GM21786 (cell line): ENCODE measurements around the gene CACNA1A.

Source experiments
- ATAC-seq: cut with Tn5 transposase; IDR thresholded peaks from one replicate; pipeline ENCODE4 v1.9.1; 2021; ENCODE audit not compliant: unreplicated experiment

Gene CACNA1A

DNA sequence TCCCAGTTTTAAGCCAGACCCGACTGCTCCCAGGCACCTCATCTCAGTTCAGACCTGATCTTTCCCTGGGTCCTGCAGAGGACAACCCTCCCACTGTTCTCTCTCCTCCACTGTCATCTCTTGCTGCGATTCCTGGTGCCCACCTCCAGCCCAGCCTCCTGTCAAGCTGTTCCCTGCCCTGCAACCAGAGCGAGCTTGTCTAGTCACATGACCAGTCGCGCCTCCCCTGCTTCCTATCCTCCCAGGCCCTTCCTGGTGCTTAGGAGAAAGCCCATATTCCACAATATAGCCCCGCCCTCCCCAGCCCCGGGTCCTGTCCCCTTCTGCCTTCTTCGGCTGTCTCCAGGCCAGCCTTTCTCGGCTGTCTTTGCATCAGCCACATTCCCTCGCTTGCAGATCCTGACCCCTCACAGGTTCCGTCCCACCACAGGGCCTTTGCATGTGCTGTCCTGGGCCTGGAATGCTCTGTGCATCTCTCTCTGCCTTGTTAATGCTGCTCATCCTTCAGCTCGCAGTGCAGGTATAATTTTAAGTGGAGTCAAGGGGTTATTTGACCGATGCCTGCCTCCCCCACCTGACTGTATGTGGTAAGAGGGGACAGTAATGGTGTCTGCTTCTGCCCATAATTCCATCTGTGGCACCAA is 267.3 kb downstream of the CACNA1A start:
- ATAC-seq: no peak

DNA sequence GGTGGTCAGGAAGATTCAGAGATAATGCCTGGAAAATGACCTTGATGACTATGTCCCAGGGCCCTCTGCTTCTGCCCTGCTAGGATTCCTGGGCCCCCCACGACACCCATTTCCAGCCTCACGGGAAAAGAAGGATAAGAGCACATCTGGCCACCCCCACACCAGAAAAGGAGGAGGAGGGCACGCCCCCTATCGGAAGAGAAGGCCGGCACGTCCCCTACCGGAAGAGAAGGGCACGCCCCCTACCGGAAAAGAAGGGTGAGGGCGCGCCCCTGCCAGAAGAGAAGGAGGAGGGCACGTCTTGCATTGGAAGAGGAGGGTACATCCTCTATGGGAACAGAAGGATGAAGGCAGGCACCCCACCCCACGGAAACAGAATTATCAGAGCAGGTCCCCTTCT is 271.8 kb downstream of the CACNA1A start:
- no peak for ATAC-seq

DNA sequence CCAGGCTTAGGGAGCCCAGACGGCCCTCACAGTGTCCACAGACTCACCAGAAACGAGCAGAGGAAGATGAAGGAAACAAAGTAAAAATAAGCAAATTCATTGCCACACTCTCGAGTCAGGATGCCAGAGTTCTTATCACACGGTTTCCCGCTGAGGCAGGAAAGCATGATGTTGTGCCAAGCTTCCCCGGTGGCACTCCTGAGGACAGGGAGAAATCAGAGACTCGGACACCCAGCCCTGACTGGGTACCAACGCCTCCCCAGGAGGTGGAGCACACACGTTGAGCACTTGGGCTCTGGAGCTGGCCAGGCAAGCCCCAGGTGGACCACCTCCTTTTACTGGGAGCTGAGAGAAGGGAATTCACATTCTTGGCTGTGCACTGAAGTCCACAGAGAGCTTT is 274.6 kb downstream of the CACNA1A start:
- no peak for ATAC-seq

DNA sequence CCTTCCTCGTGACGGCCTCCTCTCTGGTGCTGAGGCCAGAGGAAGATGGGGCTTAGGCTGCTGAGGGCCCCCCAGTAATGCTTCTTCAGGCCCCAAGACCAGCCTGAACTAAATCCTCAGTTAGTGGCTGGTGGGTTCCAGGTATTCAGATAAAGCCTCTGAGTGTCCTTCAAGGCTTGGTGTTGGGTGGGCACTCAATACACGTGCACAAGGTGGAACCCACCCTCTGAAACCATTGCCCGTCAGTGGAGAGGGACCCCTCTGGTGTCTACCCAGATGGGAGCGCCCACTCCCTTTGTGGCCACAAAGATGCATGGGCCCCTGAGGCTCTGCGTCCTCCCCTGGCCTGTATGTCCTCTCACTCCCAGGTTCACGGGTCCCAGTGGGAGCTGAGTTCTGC is 277.0 kb downstream of the CACNA1A start:
- no peak for ATAC-seq

DNA sequence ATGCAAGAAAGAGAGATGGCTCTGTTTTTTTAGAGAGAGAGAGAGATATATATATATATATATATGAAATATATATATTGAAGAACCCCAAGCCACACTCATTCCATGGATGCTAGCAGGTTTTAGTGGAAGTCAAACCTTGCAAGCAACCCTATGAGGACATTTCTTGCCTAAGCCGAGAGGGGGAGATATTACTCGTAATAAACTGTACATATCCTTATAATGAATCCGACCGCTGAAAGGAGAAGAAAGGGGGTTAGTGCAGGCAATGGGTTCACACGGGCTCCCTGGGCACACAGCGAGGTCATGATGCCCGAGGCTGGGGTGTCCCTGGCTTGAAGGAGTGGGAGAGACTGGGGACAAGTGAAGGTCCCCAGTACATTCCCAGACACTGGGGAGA is 277.7 kb downstream of the CACNA1A start:
- no peak for ATAC-seq

DNA sequence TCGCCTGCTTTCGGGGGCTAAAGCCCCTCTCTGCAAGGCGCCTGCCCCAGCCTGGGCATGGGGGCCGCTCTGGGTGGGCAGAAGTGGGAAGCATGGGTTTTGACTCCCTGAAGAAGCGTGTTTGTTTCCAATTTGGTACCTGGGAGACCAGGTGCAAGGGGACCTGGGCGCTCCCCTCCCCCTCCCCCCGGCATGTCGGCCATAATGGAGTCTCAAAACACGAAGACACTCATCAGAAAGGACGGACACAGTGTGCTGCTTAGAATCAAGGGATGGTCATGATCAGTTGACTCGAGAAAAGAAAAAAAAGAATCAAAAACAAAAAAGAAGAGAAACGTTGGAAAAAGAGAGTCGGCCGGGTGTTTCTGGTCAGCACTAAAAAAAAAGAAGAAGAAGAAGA is 279.3 kb downstream of the CACNA1A start:
- no peak for ATAC-seq

DNA sequence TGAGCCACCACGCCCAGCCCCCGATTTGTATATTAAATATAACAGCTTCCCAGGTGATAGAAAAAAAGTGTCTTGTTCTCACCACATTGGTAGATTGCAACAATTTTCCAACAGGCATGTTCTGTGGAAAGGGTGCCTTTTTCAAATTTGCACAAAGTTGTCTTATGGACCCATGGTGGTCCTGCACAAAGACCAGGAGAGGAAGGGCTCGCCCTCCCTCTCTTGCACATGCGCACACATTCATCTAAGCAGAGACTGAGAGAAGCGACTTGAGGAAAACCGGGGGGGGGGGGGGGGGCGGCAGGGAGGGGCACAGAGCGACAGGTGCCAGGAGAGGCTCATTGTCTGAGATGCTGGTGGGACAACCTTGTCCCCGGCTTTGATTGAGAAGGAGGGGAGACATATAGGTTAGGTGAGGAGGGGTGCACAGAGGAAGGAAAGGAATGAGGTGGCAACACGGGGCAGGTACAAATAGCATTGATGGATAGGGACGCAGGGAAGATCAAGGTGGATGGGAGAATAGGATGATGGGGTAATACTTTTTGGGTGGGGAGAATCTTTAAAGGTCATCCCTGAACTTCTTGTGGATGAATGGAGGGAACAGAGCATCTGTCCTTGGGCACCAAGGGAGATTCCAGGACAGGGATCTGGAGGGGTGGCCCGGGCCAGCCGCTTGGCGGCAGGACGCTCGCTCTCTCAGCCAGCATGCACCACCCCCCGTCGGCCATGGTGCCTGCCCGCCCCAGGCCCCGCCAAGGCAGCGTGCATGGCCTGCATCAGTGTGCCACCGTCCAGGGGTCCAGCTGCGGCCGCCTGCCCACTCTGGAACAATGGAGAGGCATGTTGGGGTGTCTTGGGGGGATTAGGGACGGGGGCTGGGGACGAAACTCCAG is 280.1 kb downstream of the CACNA1A start:
- no peak for ATAC-seq

DNA sequence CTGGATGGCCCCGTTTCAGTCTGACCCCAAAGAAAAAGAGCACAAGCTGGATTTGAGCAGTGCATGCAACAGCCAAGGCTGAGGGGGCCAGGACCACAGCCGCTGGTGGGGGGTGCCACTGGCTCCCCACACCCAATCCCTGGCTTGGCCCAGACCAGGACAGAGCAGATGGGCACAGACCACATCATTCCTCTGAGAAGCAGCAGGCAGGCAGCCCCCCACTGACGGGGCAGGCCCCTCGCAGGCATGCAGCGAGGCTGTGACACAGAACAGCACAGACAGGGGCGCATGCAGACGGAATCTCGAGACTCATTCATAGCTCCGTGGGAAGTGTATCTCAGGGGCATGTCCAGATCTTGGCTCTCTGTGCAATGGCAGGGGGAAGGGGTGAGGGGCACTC is 281.2 kb downstream of the CACNA1A start:
- no peak for ATAC-seq

DNA sequence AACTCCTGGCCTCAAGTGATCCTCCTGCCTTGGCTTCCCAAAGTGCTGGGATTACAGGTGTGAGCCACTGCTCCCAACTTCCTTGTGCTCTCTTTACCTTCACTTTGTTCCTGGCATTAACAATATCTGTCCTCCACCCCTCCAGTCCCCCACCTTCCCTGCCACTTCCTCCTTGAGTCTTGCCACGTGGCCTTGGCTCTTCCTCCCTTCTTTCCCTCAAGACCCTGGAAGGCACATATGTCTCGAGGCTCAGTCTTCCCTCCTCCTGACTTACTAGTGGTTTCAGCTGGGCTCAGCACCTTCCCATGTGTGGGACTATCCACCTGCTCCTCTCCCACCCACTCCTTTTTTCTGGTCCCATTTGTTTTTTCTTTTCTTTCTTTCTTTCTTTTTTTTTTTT is 285.4 kb downstream of the CACNA1A start:
- no peak for ATAC-seq

DNA sequence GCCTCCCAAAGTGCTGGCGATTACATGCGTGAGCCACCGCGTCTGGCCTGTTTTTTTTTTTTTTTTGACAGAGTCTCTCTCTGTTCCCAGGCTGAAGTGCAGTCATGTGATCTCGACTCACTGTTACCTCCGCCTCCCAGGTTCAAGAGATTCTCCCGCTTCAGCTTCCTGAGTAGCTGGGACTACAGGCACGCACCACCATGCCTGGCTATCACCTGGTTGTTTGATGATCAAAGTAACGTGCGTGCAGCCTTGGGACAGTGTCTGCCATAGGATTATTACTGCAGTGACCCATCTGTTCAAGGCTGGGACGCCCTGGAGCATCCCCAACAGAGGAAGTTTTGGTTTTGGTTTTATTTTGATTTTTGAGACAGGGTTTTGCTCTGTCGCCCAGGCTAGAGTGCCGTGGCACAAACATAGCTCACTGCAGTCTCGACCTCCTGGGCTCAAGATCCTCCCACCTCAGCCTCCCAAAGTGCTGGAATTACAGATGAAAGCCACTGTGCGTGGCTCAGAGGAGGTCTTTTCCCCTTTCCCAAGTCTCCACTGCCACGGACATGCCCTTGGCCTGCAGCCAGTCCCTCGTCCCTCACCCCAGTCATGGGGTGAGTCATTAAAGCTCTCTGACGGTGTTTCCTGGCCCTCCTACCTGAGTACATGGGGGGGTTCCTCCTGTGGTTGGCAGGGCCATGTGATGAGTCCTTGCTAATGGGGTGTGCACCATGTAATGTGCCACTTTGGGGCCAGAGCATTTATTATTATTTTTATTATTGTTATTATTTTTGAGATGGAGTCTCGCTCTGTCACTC is 290.5 kb downstream of the CACNA1A start:
- ATAC-seq: no peak

DNA sequence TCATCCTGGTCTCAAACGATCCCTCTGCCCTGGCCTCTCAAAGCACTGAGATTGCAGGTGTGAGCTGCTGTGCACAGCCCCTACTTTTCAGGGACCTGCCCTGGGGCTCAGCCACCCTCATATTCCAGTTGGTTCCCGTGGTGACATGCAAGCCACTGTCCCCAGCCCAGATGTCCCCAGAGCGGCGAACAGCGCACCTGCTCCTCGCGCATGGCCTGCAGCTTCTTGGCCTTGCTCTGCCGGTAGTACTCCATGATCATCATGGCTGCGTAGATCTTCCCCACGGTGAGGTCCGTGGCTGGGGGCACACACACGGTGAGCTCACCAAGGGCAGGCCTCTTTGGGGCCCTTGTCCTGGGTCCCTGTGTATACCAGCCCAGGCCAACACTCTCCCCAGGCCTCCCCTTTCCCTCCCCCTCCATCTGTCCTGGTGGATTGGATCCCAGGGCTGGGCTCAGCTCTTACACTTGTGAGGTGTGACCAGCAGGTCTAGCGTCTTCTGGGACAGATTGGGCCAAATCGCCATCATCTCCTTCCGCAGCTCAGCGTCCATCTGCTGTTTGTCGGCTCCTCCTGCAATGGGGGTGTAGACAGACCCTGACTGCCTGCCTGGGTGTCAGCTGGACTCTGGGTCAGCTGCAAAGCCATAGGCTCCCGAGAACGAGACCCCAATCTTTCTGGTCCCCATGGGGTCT is 292.1 kb downstream of the CACNA1A start:
- ATAC-seq: no peak

DNA sequence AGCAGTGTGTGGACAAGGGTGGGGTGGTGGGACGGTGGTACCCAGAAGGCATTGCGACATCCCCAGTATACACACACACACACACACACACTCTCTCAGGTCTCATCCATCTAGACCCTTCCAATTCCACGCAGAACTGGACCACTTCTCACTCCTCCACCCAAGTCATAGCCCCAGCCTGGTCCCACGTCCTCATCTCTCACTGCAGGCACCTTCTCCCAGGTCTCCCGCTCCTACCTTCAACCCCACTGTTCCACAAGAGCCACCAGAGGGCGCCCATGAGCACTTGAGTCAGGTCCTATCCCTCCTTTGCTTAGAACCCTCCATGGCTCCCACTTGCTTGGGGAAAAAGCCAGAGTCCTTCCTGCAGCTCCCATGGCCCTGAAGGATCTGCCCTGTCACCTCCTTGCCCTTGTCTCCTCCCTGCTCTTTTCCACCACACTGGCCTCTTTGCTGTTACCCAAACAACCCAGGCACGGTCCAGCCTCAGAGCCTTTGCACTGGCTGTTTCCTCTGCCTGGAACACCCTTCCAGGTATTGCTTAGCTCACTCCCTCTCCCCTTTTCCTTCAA is 293.4 kb downstream of the CACNA1A start:
- no peak for ATAC-seq

DNA sequence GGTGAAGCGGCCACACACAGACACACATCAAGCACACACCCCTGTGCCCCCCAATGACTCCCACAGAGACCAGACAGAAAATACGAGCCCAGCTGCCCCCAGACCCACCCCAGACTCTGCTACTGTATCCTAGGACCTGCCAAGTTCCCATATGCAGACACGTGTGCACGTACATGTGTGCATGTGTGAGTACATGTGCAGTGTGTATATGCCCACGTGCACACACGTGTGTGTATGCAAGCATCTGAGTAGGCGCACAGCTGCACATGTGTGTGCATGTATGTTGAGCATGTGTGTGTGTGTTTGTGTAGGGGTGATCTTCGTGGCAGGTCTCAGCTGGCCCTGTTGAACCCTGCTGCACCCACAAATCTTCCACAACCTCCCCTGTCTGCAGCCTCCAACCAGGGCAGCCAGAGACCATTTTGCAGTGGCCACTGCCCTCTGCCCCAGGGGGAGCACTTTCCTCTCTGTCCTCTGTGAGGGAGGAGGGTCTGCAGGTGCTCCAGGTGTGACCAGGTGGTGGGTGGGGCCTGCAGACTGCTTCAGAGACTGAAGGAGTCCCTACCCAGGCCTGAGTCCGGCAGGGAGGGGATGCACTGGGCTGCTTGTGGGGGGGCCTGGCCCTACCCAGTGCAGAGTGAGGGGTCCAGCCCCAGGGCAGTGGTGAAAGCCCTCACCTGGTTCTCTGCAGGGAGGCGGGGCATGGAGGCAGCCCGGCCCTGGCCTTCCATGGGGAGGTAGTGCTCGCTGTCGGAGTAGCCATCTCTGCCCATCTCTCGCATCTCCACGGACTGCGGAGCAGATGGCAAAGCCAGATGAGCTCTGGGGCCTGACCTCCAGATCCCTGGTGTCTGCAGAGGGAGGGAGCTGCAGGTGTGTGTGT is 294.6 kb downstream of the CACNA1A start:
- no peak for ATAC-seq

DNA sequence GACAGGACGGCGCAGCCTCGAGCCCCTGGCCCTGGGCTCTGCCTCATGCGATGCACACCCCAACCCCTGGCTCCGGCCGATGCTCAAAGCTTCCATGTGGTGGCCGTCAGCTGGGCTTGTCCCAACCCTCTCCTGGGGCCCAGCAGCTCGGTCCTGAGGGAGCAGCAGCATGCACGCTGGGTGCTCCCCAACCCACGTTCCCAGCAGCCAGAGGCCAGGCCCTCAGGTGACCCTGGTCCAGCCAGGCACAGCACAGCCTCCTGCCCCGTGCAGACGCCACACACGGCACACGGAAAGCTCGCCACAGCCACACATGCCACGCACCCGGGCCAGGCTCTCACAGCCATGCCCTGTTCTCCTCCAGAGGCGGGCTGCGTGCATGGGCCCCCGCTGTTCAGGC is 295.3 kb downstream of the CACNA1A start:
- no peak for ATAC-seq

DNA sequence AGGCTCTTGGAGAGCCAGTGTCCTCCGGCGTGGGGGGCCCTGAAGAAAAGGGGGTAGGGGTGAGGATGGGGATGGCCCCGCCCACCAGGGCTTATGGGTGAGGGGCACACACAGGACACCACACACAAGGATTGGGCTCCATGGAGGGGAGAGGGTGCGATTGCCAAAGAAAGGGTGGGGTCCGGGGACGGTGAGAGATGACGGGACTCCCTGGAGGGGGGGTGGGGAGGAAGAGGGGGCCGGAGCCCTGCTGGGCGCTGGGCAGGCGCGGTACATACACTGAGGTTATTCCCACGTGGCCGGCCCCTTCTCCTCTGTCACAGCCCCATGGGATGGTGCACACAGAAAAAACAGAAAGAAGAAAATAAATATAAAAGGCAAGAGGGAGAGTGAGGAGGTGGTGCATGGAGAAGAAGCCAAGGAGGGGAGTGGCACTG is 295.9 kb downstream of the CACNA1A start:
- ATAC-seq: no peak

DNA sequence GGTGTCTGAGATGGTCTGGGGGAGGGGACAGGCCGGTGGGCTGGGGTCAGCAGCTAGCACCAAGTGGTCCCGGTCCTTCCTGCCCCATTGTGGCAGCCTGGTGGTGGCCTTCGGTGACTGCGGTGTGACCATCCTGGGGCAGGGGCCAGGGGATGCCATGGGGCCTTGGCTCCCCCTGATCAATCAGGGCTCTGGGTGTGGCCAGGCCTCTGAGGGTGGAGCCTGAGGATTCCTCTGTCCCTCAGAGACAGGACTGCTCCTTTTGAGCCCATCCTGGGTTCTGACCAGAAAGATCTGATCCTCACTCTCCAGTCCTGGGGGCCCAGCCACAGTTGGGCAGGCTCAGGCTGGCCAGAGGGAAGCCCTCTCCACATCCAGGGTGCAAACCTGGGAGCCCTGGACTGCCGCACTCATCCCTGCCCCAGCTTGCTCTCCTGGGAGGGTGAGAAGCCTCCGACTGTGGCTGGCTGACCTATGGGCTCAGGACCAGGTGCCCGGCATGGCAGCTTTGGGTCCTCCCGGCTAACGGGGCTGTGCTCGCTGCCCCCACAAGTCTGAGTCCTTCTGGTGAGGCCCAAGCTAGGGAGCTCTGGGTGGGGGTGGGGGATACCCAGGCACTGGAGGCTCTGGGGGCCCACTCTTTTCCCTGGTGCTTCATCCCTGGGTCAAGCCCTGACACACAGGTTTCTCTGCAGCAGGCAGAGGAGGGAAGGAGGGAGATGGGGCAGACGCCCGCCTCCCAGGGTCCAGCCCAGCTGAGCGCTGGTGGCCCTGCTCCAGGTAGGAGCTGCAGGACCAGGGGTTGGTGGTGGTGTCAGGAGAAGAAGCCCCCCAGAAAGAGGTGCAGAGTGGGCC is 296.6 kb downstream of the CACNA1A start:
- ATAC-seq: no peak

DNA sequence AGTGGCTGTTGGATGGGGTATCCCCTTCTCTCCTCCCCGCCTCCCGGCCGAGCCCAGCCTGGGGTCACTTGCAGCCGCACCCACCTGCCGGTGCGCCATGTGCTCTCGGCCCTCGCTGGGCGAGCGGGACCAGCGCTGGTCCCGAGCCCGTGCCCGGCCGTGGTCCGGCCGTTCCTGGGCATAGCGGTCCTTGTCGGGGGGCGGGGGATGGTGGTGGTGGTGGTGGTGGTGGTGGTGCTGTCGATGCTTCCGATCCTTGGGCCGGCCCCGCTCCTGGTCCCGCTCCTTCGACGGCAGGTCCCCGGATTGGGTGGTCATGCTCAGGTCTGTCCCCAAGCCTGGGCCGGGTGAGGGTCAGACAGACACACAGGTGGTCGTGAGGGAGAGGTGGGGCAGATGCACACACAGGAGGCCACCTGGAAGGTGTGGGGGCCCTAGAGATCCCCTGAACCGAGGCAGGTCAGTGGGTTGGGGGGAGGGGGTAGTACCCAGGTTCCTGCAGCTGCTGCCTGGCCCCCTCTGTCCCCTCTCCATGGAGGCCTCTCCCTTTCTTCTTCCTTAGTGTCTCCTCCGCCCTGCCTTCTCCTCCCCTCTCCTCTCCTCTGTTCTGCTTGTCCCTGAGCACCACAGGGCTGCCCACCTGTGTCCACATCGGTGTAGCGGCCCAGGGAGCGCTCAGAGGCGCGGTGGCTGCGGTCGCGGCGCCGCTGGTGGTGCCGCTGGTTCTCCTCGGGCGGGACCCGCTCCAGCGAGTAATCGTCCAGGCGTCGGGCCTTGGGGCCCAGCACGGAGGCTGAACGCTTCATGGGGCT is 297.4 kb downstream of the CACNA1A start:
- no peak for ATAC-seq
